NOMO-1 treated with dmso at 0.1 percent for 144 hours (cell line): ENCODE data around the gene TRIM25.

Experiments
- DNase-seq: peaks from one replicate; lab custom pipeline; 2025; ENCODE audit not compliant: unreplicated experiment; lab: John Stamatoyannopoulos, UW

The TRIM25 gene

DNA sequence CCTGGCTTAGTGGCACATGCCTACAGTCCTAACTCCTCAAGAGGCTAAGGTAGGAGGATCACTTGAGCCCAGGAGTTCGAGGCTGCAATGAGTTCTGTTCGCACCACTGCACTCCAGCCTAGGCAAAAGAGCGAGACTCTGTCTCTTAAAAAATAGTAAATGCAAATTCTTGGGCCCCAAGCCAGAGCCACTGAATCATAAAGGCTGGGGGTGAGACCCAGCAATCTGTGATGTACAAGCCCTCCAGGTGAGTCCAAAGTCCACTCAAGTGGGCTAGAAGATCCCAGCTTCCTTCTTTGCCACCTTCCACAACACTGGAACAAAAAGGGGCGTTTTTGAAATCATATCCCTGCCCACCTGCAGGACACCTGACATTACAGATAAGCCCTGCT lies 16.9 kb downstream of the TRIM25 start:
- no peak for DNase-seq

DNA sequence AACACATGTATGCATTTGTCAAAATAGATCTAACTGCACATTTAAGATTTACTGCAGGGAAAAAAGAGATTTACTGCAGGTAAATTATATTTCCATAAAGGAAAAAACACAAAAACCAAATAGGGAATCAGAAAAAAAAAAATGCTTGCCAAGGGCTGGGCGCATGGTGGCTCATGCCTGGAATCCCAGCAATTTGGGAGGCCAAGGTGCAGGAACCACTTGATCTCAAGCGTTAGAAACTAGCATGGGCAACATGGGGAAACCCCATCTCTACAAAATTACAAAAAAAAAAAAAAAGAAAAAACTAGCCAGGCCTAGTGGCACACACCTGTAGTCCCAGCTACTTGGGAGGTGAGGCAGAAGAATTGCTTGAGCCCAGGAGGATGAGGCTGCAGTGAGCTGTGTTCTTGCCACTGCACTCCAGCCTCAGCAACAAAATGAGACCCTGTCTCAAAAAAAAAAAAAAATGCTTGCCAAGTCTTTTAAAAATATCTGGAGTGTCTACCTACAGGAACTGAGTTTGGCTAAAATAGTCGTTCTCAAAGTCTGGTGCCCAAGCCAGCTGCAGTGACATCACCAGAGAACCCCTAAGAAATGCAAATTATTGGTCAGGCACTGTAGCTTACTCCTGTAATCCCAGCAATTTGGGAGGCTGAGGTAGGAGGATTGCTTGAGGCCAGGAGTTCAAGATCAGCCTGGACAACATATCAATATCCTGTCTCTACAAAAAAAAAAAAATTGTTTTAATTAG lies 17.5 kb downstream of the TRIM25 start:
- no peak for DNase-seq

DNA sequence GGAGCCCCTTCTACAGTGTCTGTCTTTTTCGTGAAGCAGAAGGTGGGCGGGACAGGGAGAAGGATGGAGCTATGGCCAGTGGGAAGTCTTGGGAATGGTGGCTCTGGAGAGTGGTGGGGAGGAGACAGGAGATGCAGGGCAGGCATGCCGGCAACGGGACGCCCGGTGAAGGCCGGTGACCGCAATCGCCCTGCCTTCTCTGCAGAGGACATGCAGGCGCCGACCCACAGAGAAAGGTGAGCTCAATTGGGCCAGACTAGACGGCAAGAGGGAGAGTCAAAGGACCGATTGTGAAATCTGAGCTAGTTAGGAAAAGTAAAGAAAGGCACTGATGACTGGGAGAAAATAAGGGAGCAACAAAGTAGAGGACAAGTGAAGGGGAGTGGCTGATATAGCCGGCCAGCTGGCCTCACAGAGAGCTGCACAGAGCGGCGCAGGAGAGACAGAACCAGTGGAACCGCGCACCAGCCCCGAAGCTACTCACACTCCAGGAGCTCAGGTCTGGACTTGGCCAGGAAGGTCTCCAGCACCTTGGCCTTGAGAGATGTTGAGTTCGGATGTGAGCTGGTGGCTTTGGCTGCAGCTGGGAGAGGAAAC lies 18.9 kb downstream of the TRIM25 start:
- no peak for DNase-seq

DNA sequence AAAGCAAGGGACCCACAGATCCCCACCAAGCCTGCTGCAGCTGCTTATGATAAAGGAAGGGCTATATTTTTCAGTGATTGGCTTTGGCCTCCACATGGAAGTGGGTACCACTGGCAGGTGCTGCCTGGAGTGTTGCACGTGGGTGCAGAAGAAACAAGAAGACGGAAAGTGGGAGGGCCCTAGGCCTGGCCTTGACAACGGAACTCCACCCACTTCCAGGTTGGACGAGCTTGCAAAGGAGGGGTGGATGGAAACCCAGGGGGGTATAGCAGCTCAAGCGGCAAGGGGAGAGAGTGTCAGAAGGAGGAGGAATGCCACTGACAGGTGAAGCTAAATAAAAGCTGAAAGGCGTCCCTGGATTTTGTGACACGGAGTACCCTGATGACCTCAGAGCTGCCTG lies 20.3 kb downstream of the TRIM25 start:
- DNase-seq = no peak

DNA sequence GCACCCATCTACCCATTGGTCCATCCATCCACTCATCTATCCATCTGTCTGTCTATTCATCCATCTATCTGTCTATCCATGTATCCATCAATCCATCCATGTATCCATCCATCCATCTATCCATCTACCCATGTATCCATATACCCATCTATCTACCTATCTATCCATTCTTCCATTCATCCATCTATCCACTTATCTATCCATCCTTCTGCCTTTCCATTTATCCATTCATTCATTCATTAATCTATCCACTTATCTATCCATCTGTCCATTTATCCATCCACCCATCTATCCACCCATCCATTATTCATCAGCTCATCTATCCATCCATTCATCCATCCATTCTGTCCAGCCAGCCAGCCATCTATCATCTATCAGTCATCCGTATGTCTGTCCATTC lies 21.5 kb downstream of the TRIM25 start:
- DNase-seq = no peak

DNA sequence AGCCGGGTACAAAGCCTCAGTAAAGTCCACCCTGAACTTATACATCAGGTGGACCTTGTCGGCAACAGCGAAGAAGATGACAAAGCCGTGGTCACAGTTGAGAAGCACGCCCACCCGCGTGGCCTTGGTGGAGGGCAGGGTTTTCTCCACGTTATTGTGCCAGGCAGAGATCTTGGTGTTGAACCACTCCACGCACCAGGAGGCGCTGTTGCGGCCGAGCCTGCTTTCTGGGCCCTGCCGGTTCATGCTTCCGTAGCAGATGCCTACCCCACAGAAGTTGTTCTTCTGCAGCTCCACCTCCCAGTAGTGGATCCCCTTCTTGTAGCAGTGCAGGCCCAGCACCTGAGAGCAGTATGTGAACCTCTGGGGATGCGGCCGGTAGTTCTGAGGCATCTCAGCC lies 22.1 kb downstream of the TRIM25 start:
- no peak for DNase-seq

DNA sequence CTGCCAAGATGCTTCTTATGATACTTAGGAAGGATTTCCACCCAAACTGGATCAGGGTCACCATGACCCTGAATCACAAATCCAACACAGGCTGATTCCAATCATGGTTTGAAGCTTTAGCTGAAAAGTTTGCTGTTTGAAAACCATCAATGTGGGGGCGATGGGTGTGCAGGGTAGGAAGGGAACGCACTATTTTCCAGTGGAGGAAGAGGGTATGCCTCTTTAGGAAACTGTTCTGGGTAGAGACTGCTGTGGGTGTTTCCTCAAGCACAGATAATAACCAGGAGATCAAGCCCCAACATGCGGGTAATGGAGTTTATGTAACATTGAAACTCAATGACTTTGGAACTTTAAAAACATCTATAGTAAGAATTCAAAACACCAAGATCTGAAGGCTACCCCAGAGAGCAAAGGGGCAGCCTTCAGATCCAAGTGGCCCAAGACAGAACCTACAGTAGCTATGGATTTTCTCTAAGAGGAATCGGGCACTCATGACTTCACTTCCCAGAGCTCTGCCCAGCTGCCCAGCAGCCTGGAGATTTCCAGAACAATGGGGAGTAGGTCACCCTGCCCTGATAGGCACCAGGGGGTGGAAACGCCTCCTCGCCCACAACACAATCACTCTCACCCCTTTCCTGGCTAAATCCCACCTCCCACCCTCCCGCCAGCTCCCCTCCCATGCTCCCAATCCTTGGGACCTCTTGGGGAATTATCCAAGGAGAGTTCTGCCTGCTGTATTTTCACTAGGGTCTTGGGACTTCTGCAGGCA lies 22.8 kb downstream of the TRIM25 start:
- no peak for DNase-seq

DNA sequence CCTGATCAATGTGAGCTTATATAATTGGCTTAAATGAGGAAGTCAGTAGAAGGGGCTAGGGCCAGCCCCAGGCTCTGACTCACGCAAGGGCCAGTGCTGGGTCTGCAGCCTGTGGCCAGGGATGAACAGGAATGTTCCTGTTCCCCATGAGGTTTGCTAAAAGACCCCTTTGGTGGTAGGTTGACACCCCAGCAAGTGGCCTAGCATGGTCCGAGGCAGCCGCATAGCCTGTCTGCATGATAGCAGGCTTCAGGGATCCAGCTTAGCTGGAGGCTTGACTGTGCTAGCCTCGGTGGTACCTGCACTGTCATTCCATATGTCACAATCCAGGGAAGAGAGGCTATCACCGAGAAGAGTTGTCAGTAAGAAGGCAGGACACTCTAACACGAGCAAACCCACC lies 23.5 kb downstream of the TRIM25 start:
- DNase-seq = no peak

DNA sequence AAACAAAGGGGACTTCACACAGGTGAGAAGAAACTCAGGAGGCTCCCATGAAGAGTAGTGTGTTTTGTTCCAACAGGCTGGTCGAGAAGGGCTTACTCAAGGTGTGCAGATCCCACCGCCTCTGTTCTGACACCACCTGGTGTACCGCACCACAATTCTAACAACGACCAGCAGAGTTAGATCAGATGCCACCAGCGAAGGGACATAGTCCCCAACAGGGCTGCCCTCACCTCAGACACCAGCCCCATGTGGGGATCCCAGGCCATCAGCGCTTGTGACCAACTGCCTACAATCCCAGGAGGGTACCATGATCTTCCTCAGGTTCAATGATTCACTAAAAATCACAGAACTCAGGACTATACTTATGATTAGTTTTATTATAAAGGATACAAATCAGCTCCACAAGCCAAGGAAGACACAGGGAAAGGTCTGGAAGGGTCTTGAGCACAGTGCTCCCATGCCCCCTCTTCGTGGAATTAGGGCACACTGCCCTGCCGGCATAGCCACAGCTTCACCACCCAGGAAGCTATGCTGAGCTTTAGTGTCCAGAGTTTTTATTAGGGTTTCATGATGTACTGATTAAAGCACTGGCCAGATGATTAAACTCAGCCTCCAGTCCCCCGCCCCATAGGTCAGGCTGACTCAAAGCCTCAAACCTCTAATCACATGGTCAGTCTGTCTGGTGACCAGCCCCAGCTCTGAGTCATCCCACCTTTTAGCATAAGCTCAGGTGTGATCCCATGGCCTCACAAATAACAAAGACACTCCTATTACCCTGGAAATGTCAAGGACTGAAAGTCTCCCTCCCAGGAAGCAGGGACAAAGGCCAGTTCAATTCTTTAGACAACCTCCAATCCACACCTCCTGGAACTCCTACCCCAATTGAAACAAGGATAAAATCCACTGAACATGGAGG lies 26.0 kb downstream of the TRIM25 start:
- DNase-seq = no peak

DNA sequence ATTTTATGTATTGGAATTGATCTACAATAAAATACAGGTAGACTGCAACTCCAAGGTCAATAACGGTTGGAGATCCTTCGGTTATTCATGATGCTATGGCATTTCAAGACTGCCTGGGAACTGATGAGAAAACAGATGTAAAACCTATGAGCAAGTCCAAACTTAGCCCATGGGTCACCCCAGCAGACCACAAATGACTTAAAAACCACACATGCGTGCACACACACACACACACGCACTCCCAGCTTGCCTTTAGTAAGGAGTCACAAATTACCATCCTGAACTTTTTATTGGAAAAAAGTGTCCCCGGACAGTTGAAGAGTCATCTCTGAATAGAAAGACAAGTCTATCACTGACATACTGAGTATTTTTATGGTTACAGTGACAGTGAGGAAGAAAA lies 26.7 kb downstream of the TRIM25 start:
- no peak for DNase-seq

DNA sequence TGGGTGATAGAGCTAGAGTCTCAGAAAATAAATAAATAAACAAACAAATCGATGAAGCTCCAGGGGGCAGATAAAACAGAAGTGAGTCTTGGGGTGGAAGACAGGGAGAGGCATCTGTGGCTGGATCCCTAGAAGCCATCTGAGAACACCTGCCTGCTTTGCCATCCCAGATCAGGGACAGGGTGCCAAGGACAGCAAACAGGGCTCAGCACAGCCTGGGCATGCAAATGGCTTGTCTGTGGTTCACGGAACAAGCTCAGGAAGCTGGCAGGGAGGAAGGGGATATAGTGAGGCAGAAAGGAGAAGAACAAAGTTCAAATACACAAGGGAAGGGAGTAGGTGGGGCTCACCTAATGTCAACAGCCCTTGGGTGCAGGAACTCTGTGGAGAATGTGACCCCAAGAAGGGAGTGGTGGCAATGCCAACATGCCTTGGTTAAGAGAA lies 27.5 kb downstream of the TRIM25 start:
- no peak for DNase-seq

DNA sequence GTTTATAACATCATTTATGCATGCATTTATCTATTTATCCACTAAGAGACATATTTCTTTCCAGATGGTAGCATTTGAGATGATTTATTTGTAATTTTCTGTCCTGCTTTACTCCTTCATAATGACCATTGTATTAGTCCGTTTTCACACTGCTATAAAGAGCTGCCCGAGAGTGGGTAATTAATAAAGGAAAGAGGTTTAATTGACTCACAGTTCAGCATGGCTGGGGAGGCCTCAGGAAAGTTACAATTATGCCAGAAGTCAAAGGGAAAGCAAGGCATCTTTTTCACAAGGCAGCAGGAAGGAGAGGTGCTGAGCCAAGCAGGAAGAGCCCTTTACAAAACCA lies 28.6 kb downstream of the TRIM25 start:
- DNase-seq = no peak

DNA sequence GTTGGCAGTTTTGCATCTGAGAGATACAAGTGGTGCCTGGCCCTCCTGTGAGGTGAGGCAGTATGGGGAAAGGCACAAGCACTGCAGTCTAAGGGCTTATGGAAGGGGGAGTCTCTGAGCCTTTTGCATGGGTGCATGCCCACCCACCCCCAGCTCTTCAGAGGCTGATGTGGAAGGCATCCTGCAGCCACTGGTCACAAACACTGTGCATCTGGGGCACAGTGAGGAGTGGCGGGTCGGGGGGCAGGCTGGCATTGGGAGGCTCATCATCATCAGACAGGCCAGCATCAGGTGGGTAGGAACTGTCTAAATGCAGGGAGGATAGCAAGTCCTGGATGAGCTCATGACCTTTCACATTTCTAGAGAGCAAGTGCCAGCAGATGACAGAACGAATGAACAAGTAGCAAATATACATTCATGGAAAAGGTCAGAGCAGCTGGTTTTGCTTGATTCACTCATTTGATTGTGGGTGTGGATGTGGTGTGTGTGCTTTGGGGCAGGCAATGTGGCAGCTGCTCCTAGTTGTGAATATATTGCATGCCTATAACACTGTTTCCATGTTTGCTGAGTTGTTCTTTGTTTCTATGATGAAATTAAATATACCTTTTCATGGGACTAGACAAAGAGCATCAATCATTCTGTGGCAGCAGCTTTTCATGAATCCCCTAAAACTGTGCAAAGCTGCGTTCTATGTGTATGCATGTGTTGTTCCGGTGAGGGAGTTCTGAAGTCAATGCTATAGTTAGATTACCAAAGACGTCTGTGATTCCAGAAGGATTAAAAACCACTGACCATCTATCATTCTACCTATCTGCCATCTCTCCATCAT lies 29.2 kb downstream of the TRIM25 start:
- no peak for DNase-seq

DNA sequence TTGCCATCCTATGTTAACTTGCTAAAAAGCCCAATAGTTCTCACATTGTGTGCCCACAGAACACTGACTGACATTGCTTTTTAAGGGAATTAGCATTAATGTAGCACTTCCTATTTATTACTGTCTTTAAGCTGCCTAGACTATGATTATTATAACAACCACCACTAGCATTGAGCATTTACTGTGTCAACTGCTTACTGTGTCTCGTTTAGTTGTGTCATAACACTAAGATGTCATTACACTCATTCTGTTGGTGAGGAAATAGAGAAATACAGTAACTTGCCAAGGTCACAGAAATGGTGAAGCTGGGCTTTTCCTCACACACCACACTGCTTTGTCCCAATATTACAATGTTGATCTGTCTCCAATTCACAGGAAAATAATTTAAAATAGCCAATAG lies 30.2 kb downstream of the TRIM25 start:
- no peak for DNase-seq

DNA sequence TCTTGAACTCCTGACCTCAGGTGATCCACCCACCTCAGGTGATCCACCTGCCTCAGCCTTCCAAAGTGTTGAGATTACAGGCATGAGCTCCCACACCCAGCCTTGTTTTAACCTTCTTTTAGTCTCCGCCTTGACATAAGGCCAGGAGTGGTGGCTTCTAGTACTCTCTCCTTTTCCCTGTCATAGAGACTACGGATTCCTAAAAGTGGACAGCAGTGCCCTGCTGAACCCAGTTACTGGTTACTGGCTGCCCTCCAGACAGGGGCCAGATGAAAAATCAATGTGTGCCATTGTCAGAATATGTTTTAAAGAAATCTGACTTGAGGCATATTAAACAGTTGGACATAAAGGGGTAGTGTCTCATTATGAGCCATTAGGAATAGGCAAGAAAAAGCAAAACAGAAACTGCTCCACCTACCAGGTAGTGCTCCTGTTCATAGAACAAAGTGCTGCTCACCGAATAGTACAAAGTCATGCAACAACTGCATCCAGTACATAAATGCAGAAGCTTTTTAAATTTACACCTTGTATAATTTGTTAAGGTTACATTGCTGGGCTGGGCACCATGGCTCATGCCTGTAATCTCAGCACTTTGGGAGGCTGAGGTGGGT lies 32.1 kb downstream of the TRIM25 start:
- no peak for DNase-seq

DNA sequence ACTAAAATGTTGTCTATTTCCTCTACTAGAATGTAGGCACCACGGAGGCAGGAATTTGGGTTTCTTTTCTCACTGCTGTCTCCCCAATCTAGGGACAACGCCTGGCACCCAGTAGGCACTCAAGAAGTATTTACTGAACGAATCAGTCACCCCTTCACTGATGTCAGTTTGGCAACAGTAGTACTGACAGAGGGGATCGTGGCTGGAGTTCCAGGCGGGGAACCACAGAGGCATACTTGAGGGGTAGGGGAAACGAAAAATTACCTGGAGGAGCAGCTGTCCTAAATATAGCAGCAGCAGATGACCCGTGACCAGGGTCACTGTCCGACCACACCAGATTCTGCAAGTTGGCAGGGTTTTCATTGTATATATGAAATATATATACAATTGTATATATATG lies 33.3 kb downstream of the TRIM25 start:
- DNase-seq = peak; percentile 13

DNA sequence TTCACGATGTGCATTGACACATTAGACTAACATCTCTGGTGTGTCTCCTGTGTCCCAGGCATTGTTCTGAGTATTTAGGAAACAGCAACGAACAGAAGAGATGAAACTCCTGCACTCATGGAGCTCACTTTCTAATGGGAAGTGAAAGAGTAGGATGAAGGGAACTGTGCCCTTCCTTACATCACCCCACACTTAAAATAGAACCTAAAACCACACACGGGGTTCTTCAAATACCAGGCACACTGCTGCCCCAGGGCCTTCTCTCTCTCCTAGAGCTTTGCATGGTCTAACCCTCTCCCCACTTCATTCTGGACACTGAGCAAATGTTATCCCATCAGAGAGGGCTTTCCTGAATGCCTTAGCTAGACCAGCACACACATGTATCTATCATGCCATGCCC lies 33.7 kb downstream of the TRIM25 start:
- peak; percentile 42 for DNase-seq

DNA sequence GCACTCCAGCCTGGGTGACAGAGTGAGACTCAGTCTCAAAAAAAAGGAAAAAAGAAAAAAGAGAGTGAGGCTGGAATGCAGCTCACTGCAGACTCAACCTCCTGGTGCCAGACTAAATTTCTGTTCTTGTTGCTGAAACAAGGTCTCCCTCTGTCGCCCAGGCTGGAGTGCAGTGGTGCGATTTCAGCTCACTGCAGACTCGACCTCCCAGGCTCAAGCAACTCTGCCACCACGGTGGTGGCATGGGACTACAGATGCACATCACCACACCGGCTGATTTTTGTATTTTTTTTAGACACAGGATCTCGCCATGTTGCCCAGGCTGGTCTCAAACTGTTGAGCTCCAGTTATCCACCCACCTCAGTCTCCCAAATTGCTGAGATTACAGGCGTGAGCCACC lies 34.6 kb downstream of the TRIM25 start:
- no peak for DNase-seq

DNA sequence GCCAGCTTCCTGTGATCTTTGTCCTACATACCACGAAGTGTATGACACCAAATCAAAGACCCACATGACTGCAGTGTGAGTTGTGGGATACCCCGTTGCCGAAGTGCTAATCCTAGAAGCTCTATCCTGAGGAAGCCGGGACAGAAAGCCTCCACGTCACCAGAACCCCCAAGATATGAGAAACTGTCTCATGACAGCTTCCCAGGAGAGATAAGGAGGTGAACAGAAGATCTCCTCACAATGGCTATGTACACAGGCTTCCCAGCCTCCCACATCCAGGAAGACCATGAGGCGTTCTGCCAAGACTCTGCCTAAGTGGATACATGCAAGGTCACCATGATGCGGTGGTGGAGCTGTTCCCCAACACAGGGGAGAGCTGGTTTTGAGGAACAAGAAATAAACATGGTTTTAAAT lies 37.1 kb downstream of the TRIM25 start:
- DNase-seq = no peak

DNA sequence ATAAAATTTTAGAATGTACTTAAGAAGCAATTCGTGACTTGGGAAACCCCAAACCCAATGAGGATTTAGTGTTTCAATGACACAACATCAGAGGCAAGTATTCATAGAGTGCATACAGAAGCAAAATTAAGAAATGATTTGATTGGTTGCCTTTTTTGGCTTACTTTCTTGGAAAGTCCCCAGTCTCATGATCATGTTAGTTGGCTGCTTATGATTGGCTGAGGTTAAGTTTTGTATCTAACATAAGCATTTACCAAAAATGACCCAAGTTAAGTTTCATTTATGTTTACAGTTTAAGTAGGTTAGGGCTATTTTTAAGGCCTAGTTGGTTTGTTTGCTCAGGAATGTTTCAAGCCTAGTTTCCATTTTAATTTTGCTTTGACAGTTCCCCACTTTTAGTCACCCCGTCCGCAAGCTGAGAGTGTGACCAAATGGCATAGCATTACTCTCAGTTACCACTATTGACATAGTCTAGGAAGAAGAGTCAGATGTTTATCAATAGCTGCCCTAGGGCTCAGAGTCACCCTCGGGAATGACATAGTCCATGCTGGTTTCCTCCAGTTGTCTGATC lies 43.7 kb downstream of the TRIM25 start:
- DNase-seq = no peak
